Fibroblast of mammary gland (primary cell): Measurements from ENCODE around the gene PTPRM.

Source experiments
- DNase-seq: peaks from one replicate; pipeline ENCODE4 v3.0.0-alpha.2; 2010; ENCODE audit warnings: low read depth
- H3K4me3 ChIP-seq: 2 replicates; pipeline ENCODE4 v1.5.1; 2011; ENCODE audit warnings: low read depth, mild to moderate bottlenecking, low read length, moderate library complexity; ENCODE audit not compliant: control insufficient read depth
- CTCF ChIP-seq: conservative IDR thresholded peaks from 2 replicates; pipeline ENCODE4 v1.5.1; 2011; ENCODE audit warnings: low read depth, low read length, inconsistent platforms; ENCODE audit not compliant: control insufficient read depth, insufficient read depth

The PTPRM gene

GRCh38 chr18:8133888-8134287 is 566.8 kb downstream of the PTPRM start:
- TF ChIP-seq CTCF, result no peak
- no peak for DNase-seq
- H3K4me3 ChIP-seq, result no peak overlapping the region

GRCh38 chr18:8139127-8139527 is 572.0 kb downstream of the PTPRM start:
- no peak for TF ChIP-seq CTCF

GRCh38 chr18:8139891-8140406 is 572.8 kb downstream of the PTPRM start:
- peak; percentile 90 for DNase-seq
- no peak for TF ChIP-seq CTCF
- H3K4me3 ChIP-seq, result no peak overlapping the region

More at GRCh38 chr18:8139127-8139527, 572.0 kb downstream of the PTPRM start:
- no peak overlapping the region for H3K4me3 ChIP-seq
- peak; percentile 42 for DNase-seq

GRCh38 chr18:8140841-8141501 is 573.9 kb downstream of the PTPRM start:
- TF ChIP-seq CTCF, result no peak
- peak; percentile 99 for DNase-seq

GRCh38 chr18:8142131-8142711 is 575.1 kb downstream of the PTPRM start:
- no peak overlapping the region for H3K4me3 ChIP-seq
- no peak for TF ChIP-seq CTCF
- DNase-seq, result peak; percentile 93

More at GRCh38 chr18:8140841-8141501, 573.9 kb downstream of the PTPRM start:
- no peak overlapping the region for H3K4me3 ChIP-seq

- no peak overlapping the region for H3K4me3 ChIP-seq
- no peak for TF ChIP-seq CTCF
- no peak for DNase-seq
Observed at GRCh38 chr18:8142932-8143331, 575.8 kb downstream of the PTPRM start.
